Measurements from ENCODE around the gene FIGNL2. TPM values are rescaled to one million over a fixed set of nuclear protein-coding genes. Genes with fewer than 3 reads are reported as not detected.
A peak's percentile ranks its signal among the peaks of the same experiment; 100 is the strongest.

Gene FIGNL2
- total and polyA plus RNA-seq, 9 of the 15 experiments (the other 6 are each of a cell fraction or from before 2014, with no cell fraction given): 0.01 TPM; not detected in 8

DNA sequence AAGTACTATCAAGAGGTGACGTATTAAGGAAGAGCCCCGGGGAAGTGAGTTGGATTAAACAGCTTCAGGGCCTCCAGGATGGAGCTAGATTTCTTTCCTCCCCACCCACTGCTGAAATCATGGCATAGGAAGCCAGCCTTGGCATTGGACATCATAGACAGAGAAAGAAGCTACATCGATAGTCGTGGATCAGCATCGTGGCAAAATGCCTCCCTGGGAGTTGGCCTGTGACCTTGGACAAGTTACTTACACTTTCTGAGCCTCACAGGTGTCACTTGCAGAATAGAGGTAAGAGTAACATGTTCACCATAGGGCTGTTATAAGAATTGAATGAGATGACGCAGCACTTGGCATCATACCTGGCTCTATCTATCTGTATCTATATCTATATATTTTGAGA, 45.3 kb upstream of the FIGNL2 start:
- BruUV-seq (replicated peaks): no TSS peak
- no peak overlapping the region for H3K4me3 ChIP-seq
- FAIRE-seq: no peak

DNA sequence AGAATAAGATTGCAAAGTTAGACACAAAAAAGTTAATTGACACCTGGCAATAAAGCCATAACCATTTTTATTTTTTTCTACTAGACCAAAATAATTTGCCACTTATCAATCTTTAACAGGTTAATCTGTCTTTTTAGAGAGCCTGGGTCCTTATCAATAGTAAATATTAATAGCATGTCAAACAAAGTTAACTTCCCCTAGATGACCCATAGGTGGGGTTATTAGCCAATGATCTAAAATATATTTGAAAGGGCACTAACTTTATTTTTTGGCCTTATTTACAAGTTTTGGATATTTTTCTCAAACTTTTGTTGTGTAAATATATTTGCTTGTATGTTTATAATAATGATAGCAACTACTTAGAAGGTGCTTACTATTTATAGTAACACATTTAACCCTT, 43.3 kb upstream of the FIGNL2 start:
- intact Hi-C loops (cut with micrococcal nuclease) (no loop called here), in situ Hi-C loops (cut with MboI) (loop anchor here (5.0 kb wide), 1 partner anchor 85 kb away; no protein-coding TSS in a partner anchor)
- Histone ChIP-seq H3K9me3 (replicated peaks; ENCODE audit: control insufficient read depth, insufficient read depth, low read depth, low read length) (no peaks in the 10 kb centered on the region), H4K20me1 (replicated peaks; ENCODE audit: control insufficient read depth, insufficient read depth, low read length) (no peaks in the 10 kb centered on the region), H3K9me1 (ENCODE audit: control insufficient read depth, insufficient read depth, low read length) (no peaks in the 10 kb centered on the region), H3K79me2 (ENCODE audit: control insufficient read depth, insufficient read depth, low read length) (no peaks in the 10 kb centered on the region), H3K4me3 (no peak overlapping the region), H3K4me1 (replicated peaks in 1 of 2; ENCODE audit: control insufficient read depth in 2 of 2, insufficient read depth in 2 of 2, low read length in 2 of 2) (peaks cover 2 to 33% of the 10 kb centered on the region in 2 experiments; a peak in 3 of 5 replicates), H3K36me3 (ENCODE audit: control insufficient read depth, insufficient read depth, low read length) (no peaks in the 10 kb centered on the region), H3K27me3 (ENCODE audit: control insufficient read depth in 2 of 2, insufficient read depth in 2 of 2, low read length in 2 of 2) (no peaks in the 10 kb centered on the region), H3K27ac (ENCODE audit: extremely low read depth, low read depth, low read length) (no peak overlapping the region), H3K9ac (ENCODE audit: insufficient read depth in 1 of 2, low read depth in 2 of 2, low read length in 2 of 2) (no peak overlapping the region), H2AFZ (ENCODE audit: low read depth, low read length) (no peak overlapping the region), H3K4me2 (ENCODE audit: insufficient read depth, low read length) (no peak overlapping the region)
- CTCF ChIA-PET (ENCODE audit: low intra/inter-chr PET ratio): interaction anchor here (0.7 to 1.7 kb wide), 4 partner anchors 18 to 132 kb away, joined by 4 to 7 read pairs (median 6); no protein-coding TSS in a partner anchor
- peak; percentile 6 for FAIRE-seq
- DNase-seq (ENCODE audit: extremely low read depth in 1 of 4, low spot score in 3 of 4): peak in 2 of 4 experiments; percentile 51 to 63
- POLR2A ChIA-PET: interaction anchor here (0.7 kb wide), 1 partner anchor 14 kb away, joined by 3 read pairs; no protein-coding TSS in a partner anchor
- ATAC-seq: no peak
- no TSS peak for BruUV-seq (replicated peaks)
- TF ChIP-seq, protein P1, sequence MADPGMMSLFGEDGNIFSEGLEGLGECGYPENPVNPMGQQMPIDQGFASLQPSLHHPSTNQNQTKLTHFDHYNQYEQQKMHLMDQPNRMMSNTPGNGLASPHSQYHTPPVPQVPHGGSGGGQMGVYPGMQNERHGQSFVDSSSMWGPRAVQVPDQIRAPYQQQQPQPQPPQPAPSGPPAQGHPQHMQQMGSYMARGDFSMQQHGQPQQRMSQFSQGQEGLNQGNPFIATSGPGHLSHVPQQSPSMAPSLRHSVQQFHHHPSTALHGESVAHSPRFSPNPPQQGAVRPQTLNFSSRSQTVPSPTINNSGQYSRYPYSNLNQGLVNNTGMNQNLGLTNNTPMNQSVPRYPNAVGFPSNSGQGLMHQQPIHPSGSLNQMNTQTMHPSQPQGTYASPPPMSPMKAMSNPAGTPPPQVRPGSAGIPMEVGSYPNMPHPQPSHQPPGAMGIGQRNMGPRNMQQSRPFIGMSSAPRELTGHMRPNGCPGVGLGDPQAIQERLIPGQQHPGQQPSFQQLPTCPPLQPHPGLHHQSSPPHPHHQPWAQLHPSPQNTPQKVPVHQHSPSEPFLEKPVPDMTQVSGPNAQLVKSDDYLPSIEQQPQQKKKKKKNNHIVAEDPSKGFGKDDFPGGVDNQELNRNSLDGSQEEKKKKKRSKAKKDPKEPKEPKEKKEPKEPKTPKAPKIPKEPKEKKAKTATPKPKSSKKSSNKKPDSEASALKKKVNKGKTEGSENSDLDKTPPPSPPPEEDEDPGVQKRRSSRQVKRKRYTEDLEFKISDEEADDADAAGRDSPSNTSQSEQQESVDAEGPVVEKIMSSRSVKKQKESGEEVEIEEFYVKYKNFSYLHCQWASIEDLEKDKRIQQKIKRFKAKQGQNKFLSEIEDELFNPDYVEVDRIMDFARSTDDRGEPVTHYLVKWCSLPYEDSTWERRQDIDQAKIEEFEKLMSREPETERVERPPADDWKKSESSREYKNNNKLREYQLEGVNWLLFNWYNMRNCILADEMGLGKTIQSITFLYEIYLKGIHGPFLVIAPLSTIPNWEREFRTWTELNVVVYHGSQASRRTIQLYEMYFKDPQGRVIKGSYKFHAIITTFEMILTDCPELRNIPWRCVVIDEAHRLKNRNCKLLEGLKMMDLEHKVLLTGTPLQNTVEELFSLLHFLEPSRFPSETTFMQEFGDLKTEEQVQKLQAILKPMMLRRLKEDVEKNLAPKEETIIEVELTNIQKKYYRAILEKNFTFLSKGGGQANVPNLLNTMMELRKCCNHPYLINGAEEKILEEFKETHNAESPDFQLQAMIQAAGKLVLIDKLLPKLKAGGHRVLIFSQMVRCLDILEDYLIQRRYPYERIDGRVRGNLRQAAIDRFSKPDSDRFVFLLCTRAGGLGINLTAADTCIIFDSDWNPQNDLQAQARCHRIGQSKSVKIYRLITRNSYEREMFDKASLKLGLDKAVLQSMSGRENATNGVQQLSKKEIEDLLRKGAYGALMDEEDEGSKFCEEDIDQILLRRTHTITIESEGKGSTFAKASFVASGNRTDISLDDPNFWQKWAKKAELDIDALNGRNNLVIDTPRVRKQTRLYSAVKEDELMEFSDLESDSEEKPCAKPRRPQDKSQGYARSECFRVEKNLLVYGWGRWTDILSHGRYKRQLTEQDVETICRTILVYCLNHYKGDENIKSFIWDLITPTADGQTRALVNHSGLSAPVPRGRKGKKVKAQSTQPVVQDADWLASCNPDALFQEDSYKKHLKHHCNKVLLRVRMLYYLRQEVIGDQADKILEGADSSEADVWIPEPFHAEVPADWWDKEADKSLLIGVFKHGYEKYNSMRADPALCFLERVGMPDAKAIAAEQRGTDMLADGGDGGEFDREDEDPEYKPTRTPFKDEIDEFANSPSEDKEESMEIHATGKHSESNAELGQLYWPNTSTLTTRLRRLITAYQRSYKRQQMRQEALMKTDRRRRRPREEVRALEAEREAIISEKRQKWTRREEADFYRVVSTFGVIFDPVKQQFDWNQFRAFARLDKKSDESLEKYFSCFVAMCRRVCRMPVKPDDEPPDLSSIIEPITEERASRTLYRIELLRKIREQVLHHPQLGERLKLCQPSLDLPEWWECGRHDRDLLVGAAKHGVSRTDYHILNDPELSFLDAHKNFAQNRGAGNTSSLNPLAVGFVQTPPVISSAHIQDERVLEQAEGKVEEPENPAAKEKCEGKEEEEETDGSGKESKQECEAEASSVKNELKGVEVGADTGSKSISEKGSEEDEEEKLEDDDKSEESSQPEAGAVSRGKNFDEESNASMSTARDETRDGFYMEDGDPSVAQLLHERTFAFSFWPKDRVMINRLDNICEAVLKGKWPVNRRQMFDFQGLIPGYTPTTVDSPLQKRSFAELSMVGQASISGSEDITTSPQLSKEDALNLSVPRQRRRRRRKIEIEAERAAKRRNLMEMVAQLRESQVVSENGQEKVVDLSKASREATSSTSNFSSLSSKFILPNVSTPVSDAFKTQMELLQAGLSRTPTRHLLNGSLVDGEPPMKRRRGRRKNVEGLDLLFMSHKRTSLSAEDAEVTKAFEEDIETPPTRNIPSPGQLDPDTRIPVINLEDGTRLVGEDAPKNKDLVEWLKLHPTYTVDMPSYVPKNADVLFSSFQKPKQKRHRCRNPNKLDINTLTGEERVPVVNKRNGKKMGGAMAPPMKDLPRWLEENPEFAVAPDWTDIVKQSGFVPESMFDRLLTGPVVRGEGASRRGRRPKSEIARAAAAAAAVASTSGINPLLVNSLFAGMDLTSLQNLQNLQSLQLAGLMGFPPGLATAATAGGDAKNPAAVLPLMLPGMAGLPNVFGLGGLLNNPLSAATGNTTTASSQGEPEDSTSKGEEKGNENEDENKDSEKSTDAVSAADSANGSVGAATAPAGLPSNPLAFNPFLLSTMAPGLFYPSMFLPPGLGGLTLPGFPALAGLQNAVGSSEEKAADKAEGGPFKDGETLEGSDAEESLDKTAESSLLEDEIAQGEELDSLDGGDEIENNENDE (IDR thresholded peaks at IDR 0.05; ENCODE audit: low read depth, low read length): no peak
- TF ChIP-seq, protein P2, sequence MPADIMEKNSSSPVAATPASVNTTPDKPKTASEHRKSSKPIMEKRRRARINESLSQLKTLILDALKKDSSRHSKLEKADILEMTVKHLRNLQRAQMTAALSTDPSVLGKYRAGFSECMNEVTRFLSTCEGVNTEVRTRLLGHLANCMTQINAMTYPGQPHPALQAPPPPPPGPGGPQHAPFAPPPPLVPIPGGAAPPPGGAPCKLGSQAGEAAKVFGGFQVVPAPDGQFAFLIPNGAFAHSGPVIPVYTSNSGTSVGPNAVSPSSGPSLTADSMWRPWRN (IDR thresholded peaks at IDR 0.05; ENCODE audit: low read depth): no peak

More for the DNA sequence above, 45.3 kb upstream of the FIGNL2 start:
- Histone ChIP-seq H3K4me2 (ENCODE audit: insufficient read depth, low read length) (no peak overlapping the region), H3K4me1 (replicated peaks in 1 of 2; ENCODE audit: control insufficient read depth in 2 of 2, insufficient read depth in 2 of 2, low read length in 2 of 2) (peaks cover 2 to 20% of the 10 kb centered on the region in 2 experiments; a peak in 3 of 5 replicates), H3K36me3 (ENCODE audit: control insufficient read depth, insufficient read depth, low read length) (no peaks in the 10 kb centered on the region), H3K79me2 (ENCODE audit: control insufficient read depth, insufficient read depth, low read length) (no peaks in the 10 kb centered on the region), H3K27ac (ENCODE audit: extremely low read depth, low read depth, low read length) (no peak overlapping the region), H3K9me1 (ENCODE audit: control insufficient read depth, insufficient read depth, low read length) (no peaks in the 10 kb centered on the region), H4K20me1 (replicated peaks; ENCODE audit: control insufficient read depth, insufficient read depth, low read length) (no peaks in the 10 kb centered on the region), H2AFZ (ENCODE audit: low read depth, low read length) (no peak overlapping the region), H3K27me3 (ENCODE audit: control insufficient read depth in 2 of 2, insufficient read depth in 2 of 2, low read length in 2 of 2) (no peaks in the 10 kb centered on the region), H3K9ac (ENCODE audit: insufficient read depth in 1 of 2, low read depth in 2 of 2, low read length in 2 of 2) (no peak overlapping the region), H3K9me3 (replicated peaks; ENCODE audit: control insufficient read depth, insufficient read depth, low read depth, low read length) (no peaks in the 10 kb centered on the region)
- 25% methylated on average over 6 of the region's 6 CpGs for WGBS (ENCODE audit: insufficient coverage, low coverage, missing lambda C conversion rate)
- no peak for DNase-seq (ENCODE audit: extremely low read depth in 1 of 4, low spot score in 3 of 4)
- intact Hi-C loops (cut with micrococcal nuclease) (no loop called here), in situ Hi-C loops (cut with MboI) (loop anchor here (5.0 kb wide), 1 partner anchor 84 kb away; no protein-coding TSS in a partner anchor)
- TF ChIP-seq ZNF589 (CRISPR knock-in tag; IDR thresholded peaks at IDR 0.05; ENCODE audit: low read depth) (no peak), HMG20B (CRISPR knock-in tag; IDR thresholded peaks at IDR 0.05) (no peak)
- CTCF ChIA-PET (ENCODE audit: low intra/inter-chr PET ratio): interaction anchor here (0.8 to 2.0 kb wide), 2 partner anchors 86 to 87 kb away, joined by 3 to 25 read pairs; no protein-coding TSS in a partner anchor
- ATAC-seq: no peak
- POLR2A ChIA-PET: interaction anchor here (1.1 kb wide), 1 partner anchor 11 kb away, joined by 4 read pairs; no protein-coding TSS in a partner anchor

Measured in K562 (cell line).